HEK293 (cell line): Measurements from ENCODE around the gene ELMO1.

Experiments
- MEIS1 ChIP-seq: sonication (generic); formaldehyde crosslinking; IDR thresholded peaks from 2 replicates; pipeline ENCODE4 v1.8.1; 2022; ENCODE audit warnings: missing genetic modification reagents, mild to moderate bottlenecking, borderline replicate concordance
- ZNF274 ChIP-seq, 2 experiments: fragments of 200-500 bp in 1 of 2; fragments of 450-650 bp in 1 of 2; sonication (Bioruptor generic) in 1 of 2; formaldehyde crosslinking in 1 of 2; IDR thresholded peaks; 2 replicates each; pipeline versions ENCODE4 v1.5.1 to v1.6.1; 2014 to 2016; ENCODE audit warnings: borderline replicate concordance in 1 of 2, inconsistent platforms in 1 of 2, low read length in 1 of 2, missing biosample characterization in 1 of 2, missing genetic modification characterization in 1 of 2

GRCh38 chr7:37371755-37372154 lies 76.9 kb downstream of the ELMO1 start:
- TF ChIP-seq ZNF274 (IDR thresholded peaks at IDR 0.05; ENCODE audit: low read length) (no peak), ZNF274 (tag by site-specific recombination; IDR thresholded peaks at IDR 0.05; ENCODE audit: borderline replicate concordance) (no peak), MEIS1 (no peak)
